Stimulated activated CD8-positive, alpha-beta memory T cell treated with anti-CD3 and anti-CD28 coated beads, Interleukin-7, amount 100 ng/mL, for 4 hours (primary cell): ENCODE data around the gene FAM186B.

ENCODE experiments used
- DNase-seq, 2 donors: peaks; one replicate each; pipeline ENCODE4 v3.0.0-alpha.2; 2020; ENCODE audit warnings: low read depth in 2 of 2

The FAM186B gene

DNA sequence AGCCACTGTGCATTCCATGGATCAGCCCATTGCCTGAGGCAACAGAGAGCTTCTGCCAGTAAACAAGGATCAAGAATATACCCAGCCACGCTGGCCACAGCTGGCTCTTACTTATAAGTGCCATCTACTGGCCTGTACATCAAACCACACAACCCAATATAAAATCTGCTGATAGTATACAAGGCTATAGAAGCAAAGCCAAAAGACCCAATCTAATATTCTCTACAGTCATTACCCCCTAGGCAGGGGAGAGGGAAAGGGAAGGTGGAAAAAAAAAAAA, 4.4 kb upstream of the FAM186B start:
- no peak for DNase-seq

DNA sequence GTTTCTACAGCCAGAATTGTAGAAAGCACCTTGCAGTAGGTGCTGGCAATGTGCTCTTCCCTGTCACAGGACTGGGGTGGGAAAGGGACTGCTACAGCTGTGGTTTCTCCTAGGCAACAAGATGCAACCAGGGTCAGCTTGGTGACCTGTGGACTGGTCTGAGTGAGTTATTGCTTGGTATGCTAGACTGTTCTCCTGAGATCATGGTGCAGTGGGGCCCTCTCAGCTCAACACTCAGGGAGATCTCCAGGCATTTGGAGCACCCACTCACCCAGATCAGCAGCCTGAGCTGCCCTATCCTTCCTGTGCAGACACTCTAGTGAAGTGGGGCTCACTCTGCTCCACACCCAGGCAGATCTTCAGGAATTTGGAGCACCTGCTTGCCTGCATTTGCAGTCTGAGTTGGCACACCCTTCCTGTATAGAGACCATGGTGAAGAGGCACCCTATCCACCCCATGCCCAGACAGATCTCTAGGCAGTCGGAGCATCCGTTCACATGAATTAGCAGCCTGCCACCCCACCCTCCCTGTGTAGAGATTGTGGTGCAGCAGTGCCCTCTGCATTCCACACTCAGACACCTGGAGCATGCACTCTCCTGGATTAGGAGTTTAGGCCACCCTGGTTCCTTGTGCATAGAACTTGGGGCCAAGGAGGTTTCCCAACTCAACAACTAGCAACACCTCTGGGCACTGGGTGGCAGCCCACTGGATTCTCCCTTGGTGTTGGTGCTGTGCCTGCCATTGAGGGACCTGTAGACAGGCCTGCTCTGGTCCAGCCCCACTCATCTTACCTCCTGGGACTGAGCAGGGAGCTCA, 3.8 kb upstream of the FAM186B start:
- DNase-seq, result no peak

DNA sequence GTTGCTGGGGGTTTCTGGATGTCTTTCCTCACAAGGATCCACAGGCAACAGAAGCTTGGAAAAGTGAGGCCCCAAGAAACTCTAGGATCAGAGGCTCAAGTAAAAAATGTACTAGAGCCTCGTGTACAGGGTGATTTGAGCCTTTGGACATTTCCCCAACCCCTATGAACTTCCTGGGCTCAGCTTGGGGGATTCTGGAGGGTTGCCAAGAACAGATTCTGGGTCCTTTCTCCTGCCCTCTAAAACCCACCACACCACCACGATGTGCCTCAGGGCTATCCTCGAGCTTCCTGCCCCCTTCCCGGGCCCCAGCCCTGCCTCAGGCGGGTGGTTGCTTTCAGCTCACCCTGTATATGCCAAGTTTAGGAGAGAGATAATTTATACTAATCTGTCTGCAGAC, 583 bp downstream of the FAM186B start:
- no peak for DNase-seq

DNA sequence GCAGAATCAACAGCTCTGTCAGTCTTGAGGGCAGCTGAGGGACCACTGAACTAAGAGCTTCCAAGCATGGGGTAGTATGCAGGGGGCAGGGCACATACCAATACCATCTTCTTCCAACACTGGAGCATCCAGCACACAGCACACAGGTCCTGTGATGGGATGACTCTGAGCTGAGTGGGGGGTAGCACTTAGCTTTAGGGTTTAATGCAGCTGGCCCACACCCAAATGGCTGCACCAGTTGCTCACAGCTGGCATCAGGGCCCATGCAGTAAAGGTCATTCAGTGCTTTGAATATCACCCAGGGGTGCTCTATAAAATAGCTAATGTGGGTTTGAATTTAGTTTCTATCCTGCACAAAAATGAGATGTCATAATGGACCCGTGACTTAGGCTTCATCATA, 1.7 kb downstream of the FAM186B start:
- no peak for DNase-seq

DNA sequence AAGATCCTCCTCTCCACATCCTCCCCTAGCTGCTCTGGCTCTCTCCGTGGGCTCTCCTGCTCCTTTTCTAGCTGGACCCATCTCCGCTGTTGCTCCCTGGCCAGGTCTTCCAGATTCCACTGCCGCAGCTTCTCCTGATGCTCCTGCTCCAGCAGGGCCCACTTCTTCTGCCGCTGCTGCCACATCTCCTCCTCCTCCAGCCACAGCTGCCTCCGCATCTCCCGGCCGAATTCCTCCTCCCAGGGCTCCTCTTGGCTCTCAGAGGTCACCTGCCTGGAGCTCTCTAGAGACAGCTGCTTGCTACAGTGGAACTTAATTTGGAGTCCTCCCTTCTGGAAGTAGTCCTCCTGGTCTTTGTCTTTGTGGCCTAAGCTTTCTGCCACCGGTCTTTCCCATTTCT, 5.5 kb downstream of the FAM186B start:
- no peak for DNase-seq

DNA sequence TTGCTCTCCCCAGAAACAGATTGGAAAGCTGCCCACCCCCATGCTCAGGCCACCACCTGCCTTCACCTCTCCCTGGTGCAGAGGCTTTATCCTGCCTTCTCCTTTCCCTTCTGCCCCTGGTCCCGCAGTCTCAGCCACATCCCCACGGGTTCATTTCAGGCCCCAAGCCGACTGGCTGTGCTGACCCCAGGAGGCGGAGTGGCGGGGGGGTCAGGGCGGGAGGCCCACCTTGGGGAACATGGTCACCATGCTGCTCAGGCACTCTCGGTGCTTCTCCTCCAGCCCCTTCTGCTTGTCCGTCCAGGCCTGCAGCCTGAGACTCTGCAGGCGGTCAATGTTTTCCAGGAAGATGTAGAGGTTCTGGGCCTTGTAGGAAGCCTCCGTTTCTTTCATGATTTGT, 6.9 kb downstream of the FAM186B start:
- DNase-seq, result no peak

DNA sequence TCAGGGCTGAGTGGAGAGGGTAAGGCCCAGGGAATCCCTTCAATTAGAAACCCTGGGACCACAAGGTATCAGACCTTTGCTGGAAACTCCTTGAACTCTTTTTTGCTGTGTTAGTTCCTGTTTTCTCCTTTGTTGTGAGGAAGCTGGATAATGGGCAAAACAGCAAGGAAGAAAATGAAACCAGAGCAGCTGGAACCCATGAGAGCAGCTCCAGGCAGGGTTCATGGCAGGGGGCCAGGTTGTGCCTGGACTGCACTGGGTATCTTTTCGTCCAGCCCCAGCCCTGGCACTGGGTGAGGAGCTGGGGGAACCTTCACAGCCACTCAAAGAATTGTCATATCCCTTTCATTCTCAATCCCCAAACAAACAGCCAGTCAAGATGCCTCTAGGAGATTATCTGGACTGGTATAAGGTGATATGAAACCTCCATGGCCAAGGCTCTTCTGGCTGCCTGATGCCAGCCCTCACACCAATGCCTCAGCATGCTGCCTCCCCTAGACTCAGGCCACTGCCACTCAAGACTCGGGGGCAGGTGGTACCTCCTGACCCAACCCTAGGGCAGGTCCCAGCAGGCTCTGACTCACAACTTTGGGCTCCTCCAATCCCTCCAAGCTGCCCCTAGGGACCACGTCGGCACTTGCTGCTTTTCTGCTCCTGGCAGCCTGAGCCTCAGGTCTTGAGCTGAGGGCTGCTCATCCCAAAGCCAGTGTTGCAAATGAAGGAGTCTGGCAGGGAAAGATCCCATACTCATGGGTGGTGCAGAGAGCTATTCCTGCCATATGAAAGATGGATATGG, 16.5 kb downstream of the FAM186B start:
- DNase-seq, result no peak

DNA sequence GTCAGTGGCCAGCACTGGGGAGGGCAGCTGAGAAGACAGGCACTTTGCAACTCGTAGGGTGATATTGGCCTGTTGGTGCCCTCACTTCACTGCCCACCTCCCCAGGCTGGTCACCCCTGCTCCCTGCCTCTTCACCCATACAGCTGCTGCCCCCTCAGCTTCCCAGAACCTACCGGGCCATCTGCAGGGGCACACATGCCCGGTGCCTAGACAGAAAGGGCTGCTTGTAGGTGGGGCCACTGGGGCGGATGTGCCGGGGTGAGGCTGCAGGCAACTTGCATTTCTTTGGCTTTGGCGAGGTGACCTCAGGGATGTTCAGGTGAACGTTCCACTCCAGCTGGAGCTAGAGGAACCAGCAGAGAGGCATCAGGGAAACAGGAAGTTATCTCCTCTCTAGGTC, 17.2 kb downstream of the FAM186B start:
- DNase-seq, result no peak

DNA sequence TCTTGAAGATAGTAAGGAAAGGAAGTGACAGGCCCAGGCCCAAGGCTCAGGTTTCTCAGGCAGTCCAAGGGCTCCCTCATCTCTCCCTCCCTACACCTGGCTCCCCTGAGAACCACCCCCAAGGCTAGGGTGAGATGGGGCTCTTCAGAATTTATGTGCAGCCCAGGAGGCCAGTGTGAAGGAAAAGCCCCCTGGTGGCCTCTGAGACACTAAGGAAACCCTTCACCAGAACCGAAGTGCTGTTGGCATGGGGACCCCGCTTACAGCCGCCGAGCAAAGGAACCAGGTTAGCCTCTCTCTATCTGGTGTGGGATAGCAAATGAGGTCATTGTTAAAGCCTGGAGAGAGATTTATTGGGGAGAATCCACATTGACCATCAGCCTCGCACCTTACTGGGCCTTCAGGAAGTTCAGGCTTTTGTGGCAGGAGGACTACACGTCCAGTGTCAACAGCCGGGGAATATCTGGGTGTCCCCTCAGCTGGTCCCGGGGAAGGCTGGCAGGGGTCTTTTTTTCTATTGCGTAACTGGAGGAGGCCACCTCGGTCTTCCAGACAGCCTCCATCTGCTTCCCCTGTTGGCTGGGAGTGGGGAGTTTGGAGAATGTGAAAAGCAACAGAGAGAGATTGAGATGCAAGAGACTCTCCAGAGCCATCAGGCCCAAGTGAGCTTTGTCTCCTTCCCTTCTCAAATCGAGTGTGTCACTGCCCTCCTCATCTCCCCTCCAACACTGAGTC, 18.1 kb downstream of the FAM186B start:
- DNase-seq, result no peak

DNA sequence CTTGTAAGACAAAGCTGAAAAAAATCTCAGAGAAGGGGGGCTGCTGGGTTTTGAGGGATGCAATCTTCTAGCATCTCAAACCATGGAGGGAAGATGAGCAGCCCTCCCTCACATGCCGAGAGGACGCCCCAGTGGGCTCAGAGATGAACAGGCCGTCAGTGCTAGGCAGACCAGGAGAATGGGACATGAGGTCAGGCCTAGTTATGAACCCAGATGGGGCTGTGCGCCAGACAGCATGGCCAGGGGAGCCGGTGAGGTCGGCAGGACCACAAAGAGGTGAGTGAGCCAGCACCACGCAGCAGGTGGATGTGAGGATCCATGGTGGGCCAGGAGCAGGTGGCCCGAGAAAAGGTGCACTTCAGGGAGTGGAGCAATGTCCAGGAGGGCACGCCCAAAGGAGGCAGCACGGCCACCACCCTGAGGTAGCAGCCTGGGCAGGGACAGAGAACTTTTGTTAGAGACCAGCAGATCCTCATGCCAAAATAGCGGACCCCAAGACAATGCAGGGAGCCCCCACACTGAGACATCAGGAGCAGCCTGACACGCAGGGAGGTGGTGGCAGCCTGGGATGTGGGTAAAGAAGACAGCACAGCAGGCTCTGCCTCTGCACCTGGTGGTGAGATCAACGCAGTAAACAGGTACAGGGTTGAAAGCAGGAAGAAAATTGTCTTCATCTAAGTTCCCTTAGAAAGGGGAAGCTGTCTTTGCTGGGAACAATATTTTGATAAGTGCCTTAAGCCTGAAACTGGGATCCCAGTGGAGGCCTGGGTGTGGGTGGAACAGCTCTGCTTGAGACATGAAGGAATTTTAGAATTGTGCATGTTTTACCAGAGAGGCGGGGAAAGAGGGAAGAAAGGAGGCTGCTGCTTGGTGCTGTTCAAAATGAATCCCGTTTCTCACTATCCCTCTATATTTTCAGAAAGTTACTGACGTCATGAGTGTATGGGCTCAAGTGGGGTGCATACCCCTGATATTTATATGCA, 19.7 kb downstream of the FAM186B start:
- DNase-seq, result no peak

DNA sequence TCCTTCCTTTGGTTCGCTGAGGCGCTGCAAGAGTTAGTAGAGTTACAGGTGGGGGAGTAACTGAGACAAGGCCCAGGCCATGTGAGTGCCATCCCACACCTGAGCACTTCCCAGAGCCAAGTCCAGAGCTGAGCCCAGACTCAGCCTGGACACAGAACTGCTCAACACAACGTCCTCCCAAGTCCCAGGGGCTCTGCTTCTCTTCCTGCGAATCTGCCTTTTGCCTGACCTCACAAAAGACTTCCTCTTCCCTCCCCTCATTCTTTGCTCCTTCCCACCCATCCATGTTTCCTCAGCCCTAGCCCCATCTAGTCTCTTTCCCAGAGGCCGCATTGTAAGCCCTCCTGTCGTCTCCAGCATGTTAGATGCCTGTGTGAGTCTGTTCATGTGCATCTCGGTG, 20.8 kb downstream of the FAM186B start:
- no peak for DNase-seq

DNA sequence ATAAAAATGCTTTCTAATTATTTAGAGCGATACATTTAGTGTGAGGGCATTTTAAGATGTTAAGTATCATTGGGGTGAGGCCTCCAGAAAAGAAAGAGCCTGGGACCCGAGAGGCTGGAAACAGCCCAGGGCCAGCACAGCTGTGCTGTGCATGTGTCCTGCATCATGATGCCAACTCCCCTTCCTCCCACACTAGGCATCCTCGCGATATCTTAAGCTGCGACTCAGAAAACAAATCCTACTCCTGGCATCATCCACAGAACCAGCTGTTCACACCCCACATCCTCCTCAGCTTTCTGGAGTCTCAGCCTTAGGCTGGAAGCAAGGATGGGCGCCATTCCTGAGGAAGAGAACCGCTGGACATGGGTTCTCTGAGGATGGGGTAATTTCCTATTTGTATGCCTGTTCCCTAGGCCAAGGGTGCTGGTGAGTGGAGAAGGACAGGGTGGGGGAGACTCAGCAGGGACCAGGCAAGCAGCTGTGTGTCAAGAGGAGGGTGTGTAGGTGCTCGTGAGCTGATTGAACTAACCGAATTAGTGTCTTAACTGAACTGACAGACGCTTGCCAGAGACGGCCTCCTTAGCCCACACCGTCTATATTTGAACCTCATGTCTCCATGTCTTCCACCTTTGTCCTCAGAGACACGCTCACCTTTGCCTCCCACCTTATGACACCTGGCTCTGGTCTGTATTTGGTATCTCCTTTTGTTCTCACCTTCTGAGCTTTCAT, 21.9 kb downstream of the FAM186B start:
- DNase-seq, result no peak

DNA sequence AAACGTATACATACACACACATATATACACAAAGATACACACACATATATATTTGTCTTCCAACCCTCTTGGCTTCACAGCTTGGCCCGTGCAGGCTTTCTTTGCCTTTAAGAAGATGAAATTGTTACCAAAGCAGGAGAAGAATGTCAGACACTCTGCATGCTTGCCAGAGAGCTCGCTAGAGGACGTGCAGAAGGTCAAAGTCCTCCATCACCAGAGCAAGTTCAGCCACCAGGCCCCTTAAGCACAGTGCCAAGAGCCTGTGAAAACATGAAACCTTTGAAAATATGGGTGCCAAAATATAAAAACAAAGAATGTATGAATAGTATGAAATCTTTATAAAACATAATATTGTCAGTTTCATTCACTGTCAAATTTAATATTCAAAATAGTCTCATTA, 22.6 kb downstream of the FAM186B start:
- DNase-seq, result no peak

DNA sequence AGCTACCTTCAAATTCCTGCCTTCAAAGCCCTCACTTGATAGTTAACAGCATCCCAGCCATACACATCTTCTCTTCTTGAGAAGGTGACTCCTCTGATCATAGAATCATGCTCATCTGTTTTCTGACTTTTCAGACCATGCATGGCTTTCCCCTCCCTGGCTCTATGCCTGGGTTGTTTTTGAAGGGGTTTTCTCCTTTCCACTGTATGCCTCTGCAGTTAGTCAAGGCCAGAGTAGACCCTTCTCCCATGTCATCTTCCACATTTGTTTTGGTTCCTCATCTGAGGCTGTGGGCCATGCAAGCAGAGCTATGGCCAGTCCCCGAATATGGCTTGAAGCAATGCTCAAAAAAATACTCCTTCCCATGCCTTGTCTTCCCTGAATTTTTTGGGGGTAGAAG, 23.2 kb downstream of the FAM186B start:
- DNase-seq, result no peak

DNA sequence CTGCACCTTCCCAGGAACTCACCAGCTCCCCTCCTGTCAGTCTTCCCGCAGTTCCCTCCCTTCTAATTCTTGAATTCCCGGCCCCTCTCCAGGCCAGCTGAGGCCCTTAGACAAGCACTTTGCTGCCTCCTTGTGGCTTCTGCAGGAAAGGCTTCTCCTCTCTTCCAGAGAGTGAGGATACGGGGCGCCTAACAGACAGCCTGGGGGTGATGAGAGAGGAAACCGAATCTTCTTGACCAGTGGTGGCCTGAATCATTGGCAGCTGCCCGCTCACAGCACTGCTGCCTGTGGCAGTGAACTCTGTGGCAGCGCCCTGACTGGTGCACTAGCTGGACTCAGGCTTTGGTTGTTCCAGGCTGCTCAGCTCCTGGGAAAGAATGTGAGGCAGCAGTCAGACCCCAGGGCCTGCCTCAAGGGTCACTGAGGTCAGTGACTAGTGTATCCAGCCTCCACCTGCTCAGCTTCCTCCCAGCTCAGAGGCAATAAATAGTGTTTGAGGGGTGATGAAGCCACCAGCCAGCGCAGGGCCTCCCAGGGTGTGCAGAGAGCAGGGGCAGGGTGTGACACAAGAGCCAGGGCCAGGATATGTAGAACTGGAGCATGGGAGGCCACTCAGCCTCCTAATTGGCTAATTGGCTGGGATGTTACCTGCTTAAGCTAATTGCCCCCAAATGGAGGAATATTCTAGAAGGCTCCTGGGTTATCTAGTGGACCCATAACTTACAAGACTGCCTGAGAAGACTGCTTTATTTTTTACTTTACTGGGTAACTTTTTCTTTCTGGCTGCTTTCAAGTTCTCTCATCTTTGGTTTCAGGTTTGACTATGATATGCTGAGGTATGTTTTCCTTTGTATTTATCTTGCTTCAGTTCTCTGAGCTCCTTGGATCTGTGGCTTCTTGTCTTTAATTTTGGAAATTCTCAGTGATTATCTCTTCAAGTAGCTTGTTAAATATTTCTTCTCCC, 24.6 kb downstream of the FAM186B start:
- DNase-seq, result peak; percentile 28

DNA sequence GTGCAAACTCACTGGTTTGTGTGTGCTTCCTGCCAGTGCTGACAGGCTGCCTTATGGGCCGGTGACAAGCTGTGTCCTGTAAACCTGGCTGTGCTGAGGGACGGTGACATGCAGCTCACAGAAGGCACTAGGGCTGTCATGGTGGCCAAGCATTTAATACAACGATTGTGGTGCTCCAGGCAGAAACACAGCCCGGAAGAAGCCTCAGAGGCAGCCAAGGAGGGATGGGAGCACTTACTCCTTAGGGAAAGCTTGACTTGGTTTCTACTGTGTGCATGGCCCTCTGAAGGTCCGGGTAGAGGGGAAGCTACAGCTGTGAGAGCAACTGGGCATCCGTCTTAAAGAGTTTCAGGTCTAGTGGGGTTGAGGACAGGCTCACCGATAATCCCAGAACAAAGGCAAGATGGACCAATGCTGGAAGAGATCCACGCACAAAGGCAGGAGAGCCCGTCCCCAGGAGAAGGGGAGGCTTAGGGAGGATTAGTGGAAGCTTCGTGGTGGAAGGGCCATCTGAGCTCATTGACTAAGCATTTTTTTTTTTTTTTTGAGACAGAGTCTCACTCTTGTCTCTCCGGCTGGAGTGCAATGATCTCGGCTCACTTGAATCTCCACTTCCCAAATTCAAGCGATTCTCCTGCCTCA, 26.8 kb downstream of the FAM186B start:
- no peak for DNase-seq

DNA sequence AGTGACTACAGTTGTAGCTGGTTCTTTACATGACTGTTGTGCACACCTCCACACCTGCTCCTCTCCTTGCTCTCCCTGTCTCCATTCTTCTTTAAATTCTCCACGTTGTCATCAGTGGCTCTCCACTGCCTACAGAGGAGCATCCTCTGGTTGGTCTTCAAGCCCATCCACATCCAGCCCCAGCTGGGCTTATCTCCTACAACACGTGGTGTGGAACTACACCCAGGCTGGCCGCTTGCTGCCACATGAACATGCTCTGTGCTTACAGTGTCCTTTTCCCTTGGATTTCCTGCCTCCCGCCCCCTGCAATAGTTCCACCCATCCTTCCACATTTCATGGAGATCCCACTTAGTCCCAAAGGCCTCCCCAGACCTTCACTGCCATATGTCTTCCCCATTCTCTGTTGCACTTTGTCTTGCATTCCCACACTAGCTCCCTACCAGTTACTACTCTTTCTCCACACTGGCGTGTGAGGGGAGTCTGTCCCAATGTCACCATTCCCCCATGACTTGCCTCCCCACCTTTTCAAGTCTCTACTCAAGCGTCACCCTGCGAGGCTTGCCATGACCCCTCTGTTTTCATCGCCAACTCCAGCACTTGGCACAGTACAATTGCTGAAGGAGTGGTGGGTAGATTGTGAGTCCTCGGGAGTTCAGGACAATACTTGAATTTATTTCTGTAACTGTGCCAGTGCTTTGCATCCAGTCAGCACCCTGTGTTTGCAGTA, 27.7 kb downstream of the FAM186B start:
- no peak for DNase-seq

DNA sequence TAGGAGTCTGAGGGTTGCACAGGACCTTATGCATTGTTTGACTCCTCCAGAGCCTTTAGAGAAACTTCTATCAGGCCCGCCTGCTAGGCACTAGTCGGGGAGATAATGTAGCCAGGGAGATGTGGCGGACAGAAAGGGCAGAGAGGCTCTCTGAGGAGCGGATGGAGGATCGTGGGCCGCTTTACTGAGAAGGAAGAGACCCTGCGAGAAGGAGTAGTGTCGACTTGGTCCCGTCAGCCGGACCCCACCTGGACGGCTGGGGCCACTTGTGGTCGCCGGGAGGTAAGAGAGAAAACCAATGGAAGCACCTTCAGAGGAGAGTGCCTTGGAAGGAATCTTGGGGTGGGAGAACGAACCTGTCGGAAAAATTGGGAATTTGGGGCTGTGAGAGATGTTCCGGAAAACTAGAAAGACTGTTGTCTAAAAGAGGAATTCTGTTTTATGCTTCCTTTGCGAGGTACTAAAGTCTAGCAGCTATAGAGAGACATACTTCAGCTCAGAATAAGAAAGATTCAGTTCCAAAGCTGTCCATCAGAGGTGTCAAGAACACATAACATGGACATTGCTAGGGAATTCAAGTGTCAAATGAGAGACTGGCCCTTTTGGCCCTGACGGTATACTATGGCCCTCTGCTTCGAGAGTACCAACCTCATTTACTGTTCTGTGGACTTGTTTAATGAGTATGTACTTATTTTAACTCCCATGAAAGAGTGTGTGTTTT, 36.8 kb downstream of the FAM186B start:
- no peak for DNase-seq
